Astrocyte (in vitro differentiated cells and primary cell): ENCODE measurements around the gene ZNF462. TPM values are rescaled to one million over a fixed set of nuclear protein-coding genes. Genes with fewer than 3 reads are reported as not detected.

ENCODE experiments used
- DNase-seq: peaks from one replicate; pipeline ENCODE4 v3.0.0-alpha.2; 2010; ENCODE audit warnings: low read depth
- FAIRE-seq: peaks from 2 replicates; lab custom pipeline; 2011; peaks lifted over from hg19 to GRCh38; lab: Jason Lieb, UNC
- H2AFZ ChIP-seq: 2 replicates; pipeline ENCODE4 v1.6.0; 2012; ENCODE audit warnings: low read depth, low read length, inconsistent platforms
- H3K27ac ChIP-seq: 2 replicates; pipeline ENCODE4 v1.5.1; 2011; ENCODE audit warnings: low read depth, low read length, inconsistent platforms
- H3K27me3 ChIP-seq: 2 replicates; pipeline ENCODE4 v1.6.0; 2011; ENCODE audit warnings: low read length, inconsistent platforms; ENCODE audit not compliant: insufficient read depth
- H3K36me3 ChIP-seq: 2 replicates; pipeline ENCODE4 v1.5.1; 2011; ENCODE audit warnings: low read length, inconsistent platforms; ENCODE audit not compliant: insufficient read depth
- H3K4me1 ChIP-seq: 2 replicates; pipeline ENCODE4 v1.5.1; 2011; ENCODE audit warnings: low read length, inconsistent platforms; ENCODE audit not compliant: insufficient read depth
- H3K4me2 ChIP-seq: 2 replicates; pipeline ENCODE4 v1.6.0; 2012; ENCODE audit warnings: low read length, inconsistent platforms
- H3K4me3 ChIP-seq: 2 replicates; pipeline ENCODE4 v1.5.1; 2011; ENCODE audit warnings: low read depth, mild to moderate bottlenecking, low read length, inconsistent platforms; ENCODE audit not compliant: insufficient read depth
- H3K79me2 ChIP-seq: 2 replicates; pipeline ENCODE4 v1.6.0; 2012; ENCODE audit warnings: mild to moderate bottlenecking, low read length, inconsistent platforms; ENCODE audit not compliant: insufficient read depth
- H3K9ac ChIP-seq: 2 replicates; pipeline ENCODE4 v1.6.0; 2012; ENCODE audit warnings: mild to moderate bottlenecking, low read length, inconsistent platforms
- H3K9me3 ChIP-seq: 2 replicates; pipeline ENCODE4 v1.5.1; 2012; ENCODE audit warnings: low read depth, mild to moderate bottlenecking, low read length, inconsistent platforms; ENCODE audit not compliant: insufficient read depth
- H4K20me1 ChIP-seq: 2 replicates; pipeline ENCODE4 v1.6.0; 2012; ENCODE audit warnings: low read length, inconsistent platforms; ENCODE audit not compliant: insufficient read depth
- H3K27ac Mint-ChIP-seq: one replicate; pipeline ENCODE4 v1.8.0; 2021; ENCODE audit warnings: mild to moderate bottlenecking, mixed read lengths; ENCODE audit not compliant: unreplicated experiment
- H3K27me3 Mint-ChIP-seq: one replicate; pipeline ENCODE4 v1.8.0; 2021; ENCODE audit warnings: low read depth, mixed read lengths; ENCODE audit not compliant: unreplicated experiment
- H3K36me3 Mint-ChIP-seq: one replicate; pipeline ENCODE4 v1.8.0; 2021; ENCODE audit warnings: low read depth, mixed read lengths; ENCODE audit not compliant: unreplicated experiment
- H3K4me1 Mint-ChIP-seq: one replicate; pipeline ENCODE4 v1.8.0; 2021; ENCODE audit warnings: low read depth, mixed read lengths; ENCODE audit not compliant: unreplicated experiment
- H3K4me3 Mint-ChIP-seq: one replicate; pipeline ENCODE4 v1.8.0; 2021; ENCODE audit warnings: mild to moderate bottlenecking, moderate library complexity, mixed read lengths; ENCODE audit not compliant: unreplicated experiment
- H3K9me3 Mint-ChIP-seq: one replicate; pipeline ENCODE4 v1.8.0; 2021; ENCODE audit warnings: mild to moderate bottlenecking, mixed read lengths; ENCODE audit not compliant: unreplicated experiment
- EZH2 ChIP-seq: IDR thresholded peaks from 2 replicates; pipeline ENCODE4 v1.6.1; 2012; ENCODE audit warnings: mild to moderate bottlenecking, low read length, inconsistent platforms; ENCODE audit not compliant: insufficient read depth
- total RNA-seq: library from RNA; stranded (reverse); gene quantifications from 2 replicates; pipeline ENCODE4 v1.2.1, GENCODE V29; 2021
- TF ChIP-seq, protein P1 (sequence below): IDR thresholded peaks from 2 replicates; pipeline ENCODE4 v1.5.1; 2011; ENCODE audit warnings: low read depth, mild to moderate bottlenecking, inconsistent platforms, low read length, moderate library complexity; ENCODE audit not compliant: insufficient read depth

ZNF462 gene
- total RNA-seq, 1 donor from 2014 or later = 126 TPM

DNA sequence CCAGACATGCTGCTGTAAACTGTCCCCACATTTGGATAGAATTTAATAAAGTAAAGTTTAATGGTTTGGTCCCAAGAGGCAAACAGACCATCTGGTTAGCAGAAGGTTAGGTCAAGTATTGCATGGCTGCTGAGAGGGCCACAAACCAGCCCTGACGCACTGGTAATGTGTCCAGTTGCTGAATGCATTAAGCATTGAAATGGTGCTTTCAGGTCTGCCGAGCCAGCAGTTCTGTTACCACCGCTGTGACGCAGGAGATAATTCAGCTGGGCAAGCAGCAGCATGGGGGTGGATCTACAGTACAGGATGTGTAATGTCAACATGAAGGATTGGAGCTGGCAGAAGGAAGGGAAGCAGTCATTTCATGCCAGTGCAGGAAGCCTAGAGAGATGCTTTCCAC, 16.0 kb downstream of the ZNF462 start:
- Mint-ChIP-seq H3K36me3 (peaks cover 7% of the 10 kb centered on the region), H3K9me3 (peaks cover 2% of the 10 kb centered on the region), H3K4me1 (peaks cover 83% of the 10 kb centered on the region), H3K27me3 (no peaks in the 10 kb centered on the region), H3K4me3 (no peak overlapping the region), H3K27ac (peak overlapping the region; percentile 60)
- Histone ChIP-seq H3K36me3 (no peaks in the 10 kb centered on the region), H3K4me3 (no peak overlapping the region), H3K4me1 (peaks cover 14% of the 10 kb centered on the region), H3K27me3 (no peaks in the 10 kb centered on the region), H4K20me1 (peaks cover 62% of the 10 kb centered on the region), H3K79me2 (peaks cover 96% of the 10 kb centered on the region), H3K9me3 (no peaks in the 10 kb centered on the region), H3K27ac (no peak overlapping the region), H3K4me2 (peak overlapping the region; percentile 44), H3K9ac (no peak overlapping the region), H2AFZ (no peak overlapping the region)
- FAIRE-seq (peak; percentile 45), DNase-seq (peak; percentile 98)
- TF ChIP-seq EZH2 = no peak
- TF ChIP-seq, protein P1, sequence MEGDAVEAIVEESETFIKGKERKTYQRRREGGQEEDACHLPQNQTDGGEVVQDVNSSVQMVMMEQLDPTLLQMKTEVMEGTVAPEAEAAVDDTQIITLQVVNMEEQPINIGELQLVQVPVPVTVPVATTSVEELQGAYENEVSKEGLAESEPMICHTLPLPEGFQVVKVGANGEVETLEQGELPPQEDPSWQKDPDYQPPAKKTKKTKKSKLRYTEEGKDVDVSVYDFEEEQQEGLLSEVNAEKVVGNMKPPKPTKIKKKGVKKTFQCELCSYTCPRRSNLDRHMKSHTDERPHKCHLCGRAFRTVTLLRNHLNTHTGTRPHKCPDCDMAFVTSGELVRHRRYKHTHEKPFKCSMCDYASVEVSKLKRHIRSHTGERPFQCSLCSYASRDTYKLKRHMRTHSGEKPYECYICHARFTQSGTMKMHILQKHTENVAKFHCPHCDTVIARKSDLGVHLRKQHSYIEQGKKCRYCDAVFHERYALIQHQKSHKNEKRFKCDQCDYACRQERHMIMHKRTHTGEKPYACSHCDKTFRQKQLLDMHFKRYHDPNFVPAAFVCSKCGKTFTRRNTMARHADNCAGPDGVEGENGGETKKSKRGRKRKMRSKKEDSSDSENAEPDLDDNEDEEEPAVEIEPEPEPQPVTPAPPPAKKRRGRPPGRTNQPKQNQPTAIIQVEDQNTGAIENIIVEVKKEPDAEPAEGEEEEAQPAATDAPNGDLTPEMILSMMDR = no peak

DNA sequence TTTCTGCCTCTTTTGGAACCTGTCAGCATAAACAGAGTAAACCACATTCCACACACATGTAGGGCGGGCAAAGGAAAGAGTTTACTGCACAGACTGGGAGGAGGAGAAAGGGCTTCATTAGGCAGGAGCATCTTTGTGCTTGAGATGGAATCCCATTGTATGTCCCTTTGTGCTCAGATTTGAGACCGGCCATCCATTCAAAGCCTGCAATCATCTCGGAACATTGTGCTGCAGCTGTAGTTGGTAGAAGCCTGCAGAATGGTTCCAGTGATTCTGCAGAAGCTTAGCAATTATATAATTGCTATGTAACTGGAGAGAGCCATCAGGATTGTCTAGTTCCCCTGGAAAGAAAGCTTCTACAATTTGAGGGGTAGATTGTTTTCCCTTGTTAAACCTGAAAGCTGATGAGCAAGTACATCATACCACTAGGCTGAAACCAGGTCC, 16.5 kb downstream of the ZNF462 start:
- FAIRE-seq = no peak
- peaks cover 96% of the 10 kb centered on the region for H3K79me2 ChIP-seq
- H3K9me3 ChIP-seq = no peaks in the 10 kb centered on the region
- H3K4me3 ChIP-seq = no peak overlapping the region
- peaks cover 14% of the 10 kb centered on the region for H3K4me1 ChIP-seq
- H3K27ac ChIP-seq = no peak overlapping the region
- H2AFZ ChIP-seq = no peak overlapping the region
- no peak for TF ChIP-seq EZH2
- TF ChIP-seq, protein P1 = no peak
- no peak for DNase-seq
- peaks cover 68% of the 10 kb centered on the region for H4K20me1 ChIP-seq
- H3K27ac Mint-ChIP-seq = peak overlapping the region; percentile 13
- H3K4me1 Mint-ChIP-seq = peaks cover 83% of the 10 kb centered on the region
- H3K4me2 ChIP-seq = no peak overlapping the region
- peaks cover 7% of the 10 kb centered on the region for H3K36me3 Mint-ChIP-seq
- no peaks in the 10 kb centered on the region for H3K36me3 ChIP-seq
- peaks cover 4% of the 10 kb centered on the region for H3K9me3 Mint-ChIP-seq
- no peak overlapping the region for H3K4me3 Mint-ChIP-seq
- no peak overlapping the region for H3K9ac ChIP-seq
- no peaks in the 10 kb centered on the region for H3K27me3 ChIP-seq
- no peaks in the 10 kb centered on the region for H3K27me3 Mint-ChIP-seq

DNA sequence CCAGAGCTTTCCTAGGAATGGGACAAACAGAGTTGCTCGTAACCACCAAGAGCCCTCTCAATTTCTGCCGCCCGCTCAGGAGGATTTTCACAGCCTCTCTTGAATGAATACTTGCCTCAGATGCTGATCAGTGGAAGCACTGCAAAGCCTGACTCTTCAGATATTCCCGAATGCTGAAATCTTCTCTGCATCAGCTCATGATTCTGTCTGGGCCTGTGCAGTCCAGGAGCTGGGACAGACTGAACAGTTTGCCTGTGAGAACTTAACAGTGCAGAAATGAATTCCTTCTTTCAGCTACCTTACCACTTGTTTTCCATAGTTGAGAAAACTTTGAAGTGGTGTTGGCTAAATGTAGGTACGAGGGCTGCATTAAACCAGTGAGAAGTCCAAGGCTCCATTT, 17.1 kb downstream of the ZNF462 start:
- peak overlapping the region; percentile 21 for H3K27ac Mint-ChIP-seq
- FAIRE-seq = no peak

More for the DNA sequence above, 17.1 kb downstream of the ZNF462 start:
- H4K20me1 ChIP-seq = peaks cover 70% of the 10 kb centered on the region
- no peak overlapping the region for H3K4me3 ChIP-seq
- Mint-ChIP-seq H3K9me3 (peaks cover 4% of the 10 kb centered on the region), H3K27me3 (no peaks in the 10 kb centered on the region), H3K4me3 (no peak overlapping the region), H3K36me3 (peaks cover 7% of the 10 kb centered on the region), H3K4me1 (peaks cover 83% of the 10 kb centered on the region)
- no peaks in the 10 kb centered on the region for H3K27me3 ChIP-seq
- no peaks in the 10 kb centered on the region for H3K9me3 ChIP-seq
- peaks cover 96% of the 10 kb centered on the region for H3K79me2 ChIP-seq
- H3K4me2 ChIP-seq = no peak overlapping the region
- H2AFZ ChIP-seq = no peak overlapping the region
- H3K9ac ChIP-seq = no peak overlapping the region
- H3K36me3 ChIP-seq = no peaks in the 10 kb centered on the region
- no peak overlapping the region for H3K27ac ChIP-seq
- DNase-seq = no peak
- TF ChIP-seq, protein P1 = no peak
- no peak for TF ChIP-seq EZH2
- peaks cover 14% of the 10 kb centered on the region for H3K4me1 ChIP-seq
